Activated CD4-positive, alpha-beta T cell treated with anti-CD3 and anti-CD28 coated beads for 4 hours (primary cell): ENCODE measurements around the gene RARS1.

Experiments used
- DNase-seq, 2 donors: peaks; one replicate each; pipeline ENCODE4 v3.0.0-alpha.2; 2020

The RARS1 gene

GRCh38 chr5:168486136-168486879 is at the start of gene RARS1:
Gene RARS1, plus strand, starts transcription at chr5:168486471. Its CDS starts 28 bp downstream, at chr5:168486499.
- DNase-seq = peak; percentile 84 to 86

DNA sequence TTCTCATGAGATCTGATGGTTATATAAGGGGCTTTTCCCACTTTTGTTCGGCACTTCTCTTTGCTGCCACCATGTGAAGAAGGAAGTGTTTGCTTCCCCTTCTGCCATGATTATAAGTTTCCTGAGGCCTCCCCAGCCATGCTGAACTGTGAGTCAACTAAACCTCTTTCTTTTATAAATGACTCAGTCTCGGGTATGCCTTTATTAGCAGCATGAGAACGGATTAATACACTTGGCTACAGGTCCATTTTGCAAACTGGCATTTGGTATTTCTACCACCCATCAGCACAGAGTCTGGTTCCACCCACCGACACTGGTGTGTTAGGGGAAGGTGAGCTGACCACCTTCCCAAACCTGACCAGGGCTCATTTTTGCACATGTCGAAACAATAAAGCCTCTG is 47.9 kb upstream of the RARS1 start:
- DNase-seq = no peak

DNA sequence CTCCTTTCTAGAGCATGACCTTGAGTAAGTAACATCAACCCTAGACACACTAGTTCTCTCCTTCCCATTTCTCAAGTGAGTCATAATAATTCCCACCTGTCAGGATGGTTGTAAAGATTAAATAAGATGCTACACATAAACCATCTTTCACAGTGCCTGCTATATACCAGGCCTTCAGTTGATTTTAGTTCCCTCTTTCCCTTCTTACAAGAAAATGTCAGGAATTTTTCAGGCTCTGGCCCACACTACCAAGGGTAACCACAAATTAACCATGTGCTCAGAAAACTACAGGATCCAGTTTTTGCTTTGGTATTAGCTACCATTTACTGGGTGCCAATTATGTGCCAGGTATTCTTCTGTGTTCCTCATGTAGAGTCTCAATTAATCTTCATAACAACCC is 42.7 kb upstream of the RARS1 start:
- DNase-seq = no peak

DNA sequence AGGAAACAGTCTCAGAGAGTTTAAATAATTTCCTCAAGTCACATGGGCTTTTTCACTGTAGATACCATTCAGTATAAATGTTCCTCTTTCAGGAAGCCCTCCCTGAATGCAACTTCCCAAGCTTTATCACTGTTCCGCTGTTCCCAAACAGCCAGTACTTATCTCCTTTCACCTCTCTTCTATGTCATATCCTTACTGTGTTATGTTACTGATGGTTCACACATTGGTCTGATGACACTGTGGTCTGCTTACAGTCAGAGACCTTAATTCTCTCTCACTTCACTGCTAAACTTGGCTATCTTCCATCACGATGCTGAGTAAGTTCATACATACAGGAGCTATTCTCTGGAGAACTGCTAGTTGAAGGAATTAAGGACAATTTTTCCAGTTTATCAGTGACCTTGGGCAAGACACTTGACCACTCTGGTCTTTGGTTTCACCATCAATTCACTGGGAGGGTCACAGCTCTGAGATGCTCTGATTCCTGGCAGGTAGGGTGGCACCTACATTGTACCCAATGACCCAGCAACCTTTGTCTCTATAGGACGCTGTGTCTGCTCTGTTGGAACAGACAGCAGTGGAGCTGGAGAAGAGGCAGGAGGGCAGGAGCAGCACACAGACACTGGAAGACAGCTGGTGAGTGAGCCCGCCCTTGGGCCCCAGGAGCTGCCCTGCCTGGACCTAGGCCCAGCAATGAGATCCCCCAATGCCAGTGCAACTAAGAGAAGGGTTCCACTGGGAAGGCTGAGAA is 42.1 kb upstream of the RARS1 start:
- no peak for DNase-seq

- no peak for DNase-seq
Measured at GRCh38 chr5:168446983-168447619, 39.2 kb upstream of the RARS1 start.

GRCh38 chr5:168447808-168448207 is 38.5 kb upstream of the RARS1 start:
- DNase-seq = no peak

- DNase-seq = no peak
Measured at GRCh38 chr5:168449166-168449565, 37.1 kb upstream of the RARS1 start.

DNA sequence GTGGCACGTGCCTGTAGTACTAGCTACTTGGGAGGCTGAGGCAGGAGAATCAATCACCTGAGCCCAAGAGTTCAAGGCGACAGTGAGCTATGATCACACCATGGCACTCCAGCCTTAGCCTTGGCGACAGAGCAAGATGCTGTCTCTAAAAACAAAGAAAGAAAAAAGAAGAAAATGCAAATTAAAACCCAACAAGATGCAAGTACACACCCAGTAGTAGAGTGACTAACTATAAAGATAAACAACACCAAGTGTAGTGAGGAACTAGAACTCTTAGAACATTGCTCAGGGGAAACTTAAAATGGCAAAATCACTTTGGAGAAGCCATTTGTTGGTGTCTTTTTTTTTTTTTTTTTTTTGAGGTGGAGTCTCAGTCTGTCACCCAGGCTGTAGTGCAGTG is 34.7 kb upstream of the RARS1 start:
- no peak for DNase-seq

- DNase-seq = no peak
Measured at GRCh38 chr5:168455201-168455600, 31.1 kb upstream of the RARS1 start.

- DNase-seq = no peak
Measured at GRCh38 chr5:168457542-168457941, 28.7 kb upstream of the RARS1 start.

DNA sequence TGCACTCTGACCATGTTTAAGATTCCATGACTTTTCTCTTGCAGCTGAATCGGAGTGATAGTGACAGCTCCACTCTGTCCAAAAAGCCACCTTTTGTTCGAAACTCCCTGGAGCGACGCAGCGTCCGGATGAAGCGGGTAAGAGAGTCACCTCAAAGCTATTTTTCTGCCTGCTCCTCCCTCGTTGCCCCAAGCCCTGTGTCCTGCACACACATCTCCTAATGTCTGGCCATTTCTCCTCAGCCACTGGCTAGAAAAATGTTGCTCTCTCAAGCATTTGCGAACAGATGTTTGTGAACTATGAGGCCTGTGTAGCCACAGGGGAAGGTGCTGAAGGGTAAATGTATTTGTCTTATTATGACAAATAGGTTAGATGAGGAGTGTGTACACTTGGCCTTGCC is 25.7 kb upstream of the RARS1 start:
- DNase-seq = no peak

DNA sequence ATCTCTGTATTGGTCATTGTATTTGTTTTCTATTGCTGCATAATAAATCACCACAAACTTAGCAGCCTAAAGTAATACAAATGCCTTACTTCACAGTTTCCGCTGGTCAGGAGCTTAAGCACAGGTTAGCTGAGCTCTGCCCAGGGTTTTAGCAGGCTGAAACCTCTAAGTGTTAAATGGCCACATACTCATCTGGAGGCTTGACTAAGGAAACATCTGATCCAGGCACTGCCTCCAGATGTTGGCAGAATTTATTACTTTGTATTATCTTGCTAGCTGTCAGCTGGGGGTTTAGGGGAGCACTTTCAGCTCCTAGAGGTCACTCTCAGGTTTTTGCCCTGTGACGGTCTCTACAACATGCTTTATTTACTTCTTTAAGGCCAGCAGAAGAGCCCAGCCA is 23.2 kb upstream of the RARS1 start:
- no peak for DNase-seq

- no peak for DNase-seq
Measured at GRCh38 chr5:168464214-168464613, 22.1 kb upstream of the RARS1 start.

- no peak for DNase-seq
Measured at GRCh38 chr5:168464641-168465040, 21.6 kb upstream of the RARS1 start.

- no peak for DNase-seq
Measured at GRCh38 chr5:168467755-168468330, 18.4 kb upstream of the RARS1 start.

DNA sequence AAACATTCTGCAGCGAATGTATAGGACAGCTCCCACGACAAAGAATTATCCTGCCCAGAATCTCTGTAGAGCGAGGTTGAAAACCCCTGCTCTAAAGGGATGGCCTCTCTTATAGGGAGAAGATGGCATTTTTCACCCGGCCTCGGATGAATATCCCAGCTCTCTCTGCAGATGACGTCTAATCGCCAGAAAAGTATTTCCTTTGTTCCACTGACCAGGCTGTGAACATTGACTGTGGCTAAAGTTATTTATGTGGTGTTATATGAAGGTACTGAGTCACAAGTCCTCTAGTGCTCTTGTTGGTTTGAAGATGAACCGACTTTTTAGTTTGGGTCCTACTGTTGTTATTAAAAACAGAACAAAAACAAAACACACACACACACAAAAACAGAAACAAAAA is 17.4 kb upstream of the RARS1 start:
- no peak for DNase-seq

DNA sequence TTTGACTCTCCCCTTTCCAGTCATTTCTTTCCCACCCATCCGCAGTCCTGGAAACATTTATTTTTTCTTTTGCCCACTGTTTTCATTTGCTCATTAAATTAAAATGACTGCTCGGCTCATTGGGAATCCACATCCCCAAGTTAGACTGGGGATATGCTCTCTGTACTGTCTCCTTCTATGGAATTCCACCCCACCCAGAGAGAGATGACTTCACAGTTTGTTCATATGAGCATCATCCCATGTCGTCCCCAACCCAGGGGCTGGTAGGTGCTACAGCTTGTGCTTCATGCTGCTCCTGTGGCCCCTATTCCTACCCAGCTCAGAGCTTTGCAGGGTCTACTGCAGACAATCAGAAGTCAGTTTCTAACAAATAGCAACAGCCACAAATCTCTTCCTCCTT is 16.5 kb upstream of the RARS1 start:
- DNase-seq = no peak

DNA sequence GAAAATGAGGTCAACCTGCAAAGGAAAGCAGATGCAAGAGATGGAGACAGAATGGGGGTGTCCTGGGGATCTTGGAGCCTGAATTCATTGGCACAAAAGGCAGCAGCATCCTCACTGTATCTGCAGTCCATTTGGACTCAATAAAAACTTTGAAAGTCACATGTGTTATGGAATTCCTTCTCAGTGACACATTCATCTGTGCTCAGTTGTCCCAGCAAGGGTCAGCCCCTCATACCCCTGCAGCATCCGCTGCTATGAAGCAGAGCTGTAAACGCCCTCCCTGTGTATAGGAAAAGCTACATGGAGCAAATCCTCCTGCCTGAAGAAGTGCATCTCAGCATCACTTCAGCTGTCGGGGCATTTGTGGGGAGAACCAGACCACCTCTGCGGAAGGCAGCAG is 14.5 kb upstream of the RARS1 start:
- DNase-seq = no peak

DNA sequence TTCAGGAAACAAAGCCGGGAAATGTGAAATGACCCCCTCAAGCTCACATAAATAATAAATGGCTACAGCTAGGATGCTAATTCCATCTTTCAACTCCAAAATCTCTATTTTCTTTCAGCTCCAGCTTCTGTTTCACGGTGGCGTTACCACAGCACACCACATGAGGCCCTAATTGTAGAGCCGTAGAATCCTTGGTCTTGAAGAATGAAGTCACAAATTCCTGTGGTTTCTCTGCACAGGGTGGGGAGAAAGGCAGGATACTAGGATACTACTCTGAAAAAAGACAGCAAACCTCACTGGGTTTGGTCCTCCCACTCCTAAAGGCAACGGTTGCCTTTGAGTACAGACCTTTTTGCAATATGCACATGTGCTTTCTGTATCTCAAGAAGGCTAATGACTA is 13.9 kb upstream of the RARS1 start:
- DNase-seq = no peak

- DNase-seq = no peak
Measured at GRCh38 chr5:168474319-168474718, 12.0 kb upstream of the RARS1 start.

DNA sequence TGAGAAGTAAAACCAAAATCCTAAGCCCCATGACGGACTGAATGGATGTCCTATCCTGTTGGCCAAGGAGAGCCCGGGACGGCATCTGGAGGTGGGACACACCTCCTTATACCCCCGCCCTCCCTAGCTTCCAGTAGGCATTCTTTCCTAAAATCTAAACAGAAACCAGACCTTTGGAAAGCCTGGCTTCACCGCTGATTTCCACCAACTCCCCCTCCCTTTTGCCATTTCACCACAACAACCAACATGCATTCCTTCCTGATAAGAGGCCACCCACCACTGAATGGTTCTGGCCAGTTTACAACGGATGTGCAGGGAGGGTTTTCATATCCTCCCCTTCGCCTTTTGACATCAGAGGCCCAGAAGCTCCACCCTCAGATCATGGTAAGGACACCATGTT is 9.2 kb upstream of the RARS1 start:
- no peak for DNase-seq

- no peak for DNase-seq
Measured at GRCh38 chr5:168479166-168479565, 7.1 kb upstream of the RARS1 start.

DNA sequence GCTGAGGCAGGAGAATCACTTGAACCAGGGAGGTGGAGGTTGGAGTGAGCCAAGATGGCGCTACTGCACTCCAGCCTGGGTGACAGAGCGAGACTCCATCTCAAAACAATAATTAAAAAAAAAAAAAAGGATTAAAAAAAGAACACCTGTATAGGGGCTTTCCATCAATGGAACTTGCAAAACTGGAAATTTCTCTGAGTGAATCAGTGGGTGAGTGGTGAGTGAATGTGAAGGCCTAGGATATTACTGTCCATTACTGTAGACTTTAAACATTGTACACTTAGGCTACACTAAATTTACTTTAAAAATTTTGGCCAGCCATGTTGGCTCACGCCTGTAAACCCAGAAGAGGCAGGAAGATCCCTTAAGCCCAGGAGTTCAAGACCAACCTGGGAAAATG is 5.7 kb upstream of the RARS1 start:
- no peak for DNase-seq

GRCh38 chr5:168481330-168481788 is 4.9 kb upstream of the RARS1 start:
- DNase-seq = no peak
